ENCODE results near the gene TMEM108.

GRCh38 chr3:133292296-133292695 is 254.1 kb downstream of the TMEM108 start:
- no peak for TF ChIP-seq POLR2AphosphoS5 (IDR thresholded peaks at IDR 0.05)
- no peak for TF ChIP-seq CTCF (IDR thresholded peaks at IDR 0.05)
